Heart left ventricle (tissue), 16 donors: ENCODE measurements around the gene N4BP2. TPM values are rescaled to one million over a fixed set of nuclear protein-coding genes. Genes with fewer than 3 reads are reported as not detected.

Experiments
- ATAC-seq, 4 donors: fragments of 200-7000 bp; cut with Tn5 transposase; one replicate each; pipeline ENCODE4 v1.9.1; 2020 to 2022; ENCODE audit warnings: moderate library complexity in 4 of 4, mild to moderate bottlenecking in 3 of 4, moderate number of reproducible peaks in 1 of 4
- DNase-seq, 5 donors: peaks; one replicate each; pipeline ENCODE4 v3.0.0-alpha.2; 2020
- H3K27ac ChIP-seq, 12 donors: fragments of 200-600 bp; sonication (generic) in 4 of 12; one replicate each; pipeline versions ENCODE4 v1.5.0 to v1.8.0; 2016 to 2022; ENCODE audit warnings: mild to moderate bottlenecking in 2 of 12
- H3K27me3 ChIP-seq, 9 donors: fragments of 200-600 bp; sonication (generic) in 2 of 9; one replicate each; pipeline versions ENCODE4 v1.5.1 to v1.8.0; 2016 to 2022; ENCODE audit warnings: mild to moderate bottlenecking in 3 of 9
- H3K36me3 ChIP-seq, 9 donors: fragments of 200-600 bp; sonication (generic) in 2 of 9; one replicate each; pipeline versions ENCODE4 v1.5.0 to v1.8.0; 2018 to 2022; ENCODE audit warnings: mild to moderate bottlenecking in 2 of 9
- H3K4me1 ChIP-seq, 12 donors: fragments of 200-600 bp; sonication (generic) in 4 of 12; one replicate each; pipeline versions ENCODE4 v1.5.0 to v1.8.0; 2016 to 2022; ENCODE audit warnings: mild to moderate bottlenecking in 3 of 12
- H3K4me3 ChIP-seq, 12 donors: fragments of 200-600 bp; sonication (generic) in 4 of 12; one replicate each; pipeline versions ENCODE4 v1.5.0 to v1.8.0; 2017 to 2022; ENCODE audit warnings: mild to moderate bottlenecking in 9 of 12, moderate library complexity in 4 of 12
- H3K9me3 ChIP-seq, 12 donors: fragments of 200-600 bp; sonication (generic) in 4 of 12; one replicate each; pipeline versions ENCODE4 v1.5.0 to v1.8.0; 2016 to 2022; ENCODE audit warnings: mild to moderate bottlenecking in 1 of 12
- CTCF ChIP-seq, 12 donors: fragments of 200-600 bp; sonication (generic) in 4 of 12; IDR thresholded peaks; one replicate each; pipeline versions ENCODE4 v1.5.0 to v1.8.0; 2018 to 2022; ENCODE audit warnings: antibody characterized with exemption in 12 of 12, mild to moderate bottlenecking in 5 of 12
- POLR2A ChIP-seq, 2 donors: fragments of 450-650 bp; IDR thresholded peaks; one replicate each; pipeline ENCODE4 v1.6.1; 2017; ENCODE audit warnings: antibody characterized with exemption in 2 of 2, mild to moderate bottlenecking in 2 of 2, moderate library complexity in 2 of 2
- WGBS, 4 donors: extraction: QIAGEN DNeasy Blood & Tissue Kit in 2 of 4; methylation state at CpG; one replicate each; pipeline versions ENCODE4 v1.1.5 to v1.1.7; 2013 to 2018; 5-methylcytosine and 5-hydroxymethylcytosine counted together
- intact Hi-C, 10 donors: fragments of 100-400 bp; cut with DNase I; formaldehyde crosslinking; loops; one replicate each; pipeline versions ENCODE4 v1.11.1 to v1.14.2; 2022
- polyA plus RNA-seq, 2 donors: library from polyadenylated mRNA; stranded (reverse); fragments of 200-250 nt; gene quantifications; one replicate each; pipeline ENCODE4 v1.2.3, GENCODE V29; 2013
- total RNA-seq, 9 donors: library from RNA; depleted of rRNA in 2 of 9; stranded (reverse); fragments of >200 nt in 2 of 9; fragmentation: NEBNext Ultra II Directional in 3 of 9; extraction: Animal tissue kit (Norgen Biotek cat#: 25700) in 3 of 9; gene quantifications; one replicate each; pipeline versions ENCODE4 v1.1.0 to v1.2.4, GENCODE V29; 2016 to 2023
- donor health status: ischemic (EF 13 %, LVEDD 7.1; RV severe dilation, severe dysfunction).
- donor health status: healthy with polysubstance abuse.
- donor health status: DM: no; HTN: yes; CAD: no.
- donor health status: DM: no; HTN: no; CAD: no.
- donor health status: ischemic (EF 25% LVEDD 6.9; RV normal size, moderate dysfunction).
- donor health status: ischemic (EF 25% LVEDD 5.7; RV mildly dilated, moderate dysfunction).
- donor health status: healthy.
- donor health status: DM: yes; HTN: yes; CAD: no.
- donor health status: ischemic (EF 35%, LVEDD 5.7; RV mildly dilated, moderate dysfunction).
- donor health status: nonischemic (EF 11% LVEDD 7.7; RV severe dilation, severe dysfunction).
- donor health status: DM: yes; HTN: yes; CAD: no.
- donor health status: PGD.
- donor health status: ischemic (EF 29% LVEDD 5.4; RV normal size, mild dysfunction).
- donor health status: nonischemic (EF 23%, LVEDD 6.1; RV moderate dilation, normal function).

Gene N4BP2
- total and polyA plus RNA-seq, 11 donors: 0.57 to 6.8 (median 5.0) TPM

GRCh38 chr4:40176602-40177001 is 120.0 kb downstream of the N4BP2 start:
- no peak overlapping the region for H3K27ac ChIP-seq
- DNase-seq (no peak), ATAC-seq (no peak)
- H3K36me3 ChIP-seq: no peaks in the 10 kb centered on the region
- peaks cover 0 to 18% (median 0%) of the 10 kb centered on the region in 12 donors for H3K4me1 ChIP-seq
- WGBS, 4 donors: 50 to 62% (median 51%) methylated on average over 10 of the region's 10 CpGs
- peaks cover 0 to 9% (median 0%) of the 10 kb centered on the region in 9 donors for H3K27me3 ChIP-seq
- no peak overlapping the region for H3K4me3 ChIP-seq
- intact Hi-C loops: no loop called here
- H3K9me3 ChIP-seq: no peaks in the 10 kb centered on the region
- TF ChIP-seq POLR2A (IDR thresholded peaks at IDR 0.05) (no peak), CTCF (IDR thresholded peaks at IDR 0.05) (no peak)

GRCh38 chr4:40177591-40177990 is 120.9 kb downstream of the N4BP2 start:
- Histone ChIP-seq H3K4me1 (peaks cover 0 to 18% (median 0%) of the 10 kb centered on the region in 12 donors), H3K9me3 (no peaks in the 10 kb centered on the region), H3K27me3 (peaks cover 0 to 9% (median 0%) of the 10 kb centered on the region in 9 donors), H3K36me3 (no peaks in the 10 kb centered on the region), H3K27ac (no peak overlapping the region), H3K4me3 (no peak overlapping the region)
- WGBS, 4 donors: 80 to 93% (median 86%) methylated on average over 2 of the region's 2 CpGs
- DNase-seq (no peak), ATAC-seq (no peak)
- TF ChIP-seq POLR2A (IDR thresholded peaks at IDR 0.05): no peak
- TF ChIP-seq CTCF (IDR thresholded peaks at IDR 0.05): no peak
- intact Hi-C loops: no loop called here

GRCh38 chr4:40178672-40179071 is 122.0 kb downstream of the N4BP2 start:
- DNase-seq: no peak
- no peaks in the 10 kb centered on the region for H3K36me3 ChIP-seq
- H3K4me1 ChIP-seq: peaks cover 0 to 15% (median 0%) of the 10 kb centered on the region in 12 donors
- no peak overlapping the region for H3K4me3 ChIP-seq
- no peaks in the 10 kb centered on the region for H3K9me3 ChIP-seq
- 69 to 74% (median 71%) methylated on average over 5 of the region's 5 CpGs for WGBS, 4 donors
- H3K27me3 ChIP-seq: peaks cover 0 to 9% (median 0%) of the 10 kb centered on the region in 9 donors
- H3K27ac ChIP-seq: no peak overlapping the region
- intact Hi-C loops: no loop called here
- ATAC-seq: no peak
- TF ChIP-seq CTCF (IDR thresholded peaks at IDR 0.05): no peak
- no peak for TF ChIP-seq POLR2A (IDR thresholded peaks at IDR 0.05)

GRCh38 chr4:40179360-40179759 is 122.7 kb downstream of the N4BP2 start:
- WGBS, 4 donors: 93 to 100% (median 96%) methylated on average over 1 of the region's 1 CpG
- TF ChIP-seq CTCF (IDR thresholded peaks at IDR 0.05) (no peak), POLR2A (IDR thresholded peaks at IDR 0.05) (no peak)
- intact Hi-C loops: no loop called here

More at GRCh38 chr4:40179360-40179759, 122.7 kb downstream of the N4BP2 start:
- no peak for DNase-seq
- no peak overlapping the region for H3K4me3 ChIP-seq
- H3K27ac ChIP-seq: no peak overlapping the region
- peaks cover 0 to 19% (median 0%) of the 10 kb centered on the region in 12 donors for H3K4me1 ChIP-seq
- no peaks in the 10 kb centered on the region for H3K36me3 ChIP-seq
- no peak for ATAC-seq
- H3K27me3 ChIP-seq: peaks cover 0 to 9% (median 0%) of the 10 kb centered on the region in 9 donors
- no peaks in the 10 kb centered on the region for H3K9me3 ChIP-seq
